ENCODE results near the gene PITX3. TPM values are rescaled to one million over a fixed set of nuclear protein-coding genes. Genes with fewer than 3 reads are reported as not detected.
A peak's percentile ranks its signal among the peaks of the same experiment; 100 is the strongest.

PITX3 gene
- total and polyA plus RNA-seq, 10 of the 15 experiments (the other 5 are each of a cell fraction or from before 2014, with no cell fraction given), result not detected

- no peaks in the 10 kb centered on the region for H3K9me3 ChIP-seq (replicated peaks; ENCODE audit: control insufficient read depth, insufficient read depth, low read length)
- ChIA-PET RAD21 (ENCODE audit: unreplicated experiment) (no interaction called here), SMC1A (ENCODE audit: uncharacterized antibody, unreplicated experiment) (interaction anchor here (1.0 to 1.9 kb wide), 3 partner anchors 18 to 61 kb away, joined by 3 to 4 read pairs (median 4); no protein-coding TSS in a partner anchor), CTCF (interaction anchor here (1.2 to 4.9 kb wide), 3 partner anchors 29 to 71 kb away, joined by 3 to 23 read pairs (median 14); no protein-coding TSS in a partner anchor), POLR2A (interaction anchor here (0.8 kb wide), 1 partner anchor 14 kb away, joined by 3 read pairs; no protein-coding TSS in a partner anchor)
- no peak overlapping the region for H2AFZ ChIP-seq (ENCODE audit: control insufficient read depth, low read depth, low read length)
- H3K27ac ChIP-seq (ENCODE audit: control insufficient read depth, insufficient read depth), result peak overlapping the region; percentile 44
- peak; percentile 44 for ATAC-seq
- H4K20me1 ChIP-seq (ENCODE audit: control insufficient read depth, insufficient read depth), result no peaks in the 10 kb centered on the region
- peaks cover 29% of the 10 kb centered on the region for H3K79me2 ChIP-seq (ENCODE audit: control insufficient read depth, insufficient read depth, low read length)
- no TSS peak for BruUV-seq (replicated peaks)
- DNase-seq (ENCODE audit: low read depth, low spot score), result no peak
- H3K27me3 ChIP-seq (replicated peaks in 1 of 2; ENCODE audit: control insufficient read depth in 2 of 2, insufficient read depth in 2 of 2, low read length in 1 of 2), result no peaks in the 10 kb centered on the region
- no peak overlapping the region for H3K9ac ChIP-seq (ENCODE audit: control insufficient read depth, insufficient read depth, low read length)
- in situ Hi-C loops (cut with MboI) (no loop called here), intact Hi-C loops (cut with micrococcal nuclease; ENCODE audit: unreplicated experiment) (no loop called here)
- FAIRE-seq, result no peak
- peak overlapping the region; percentile 23; the same call in 1 of the 2 replicates for H3K4me2 ChIP-seq (ENCODE audit: control insufficient read depth, insufficient read depth)
- peak overlapping the region; percentile 14; the same call in 1 of the 2 replicates for H3K4me3 ChIP-seq
- 13% methylated on average over 3 of the region's 3 CpGs for WGBS (ENCODE audit: insufficient coverage, insufficient replicate concordance, low lambda C conversion rate, missing lambda C conversion rate)
- H3K36me3 ChIP-seq (ENCODE audit: control insufficient read depth in 2 of 2, insufficient read depth in 2 of 2, low read length in 1 of 2), result peaks cover 0 to 3% of the 10 kb centered on the region in 2 experiments; a peak in 2 of 4 replicates
- H3K4me1 ChIP-seq (ENCODE audit: control insufficient read depth, insufficient read depth, low read length), result peaks cover 6% of the 10 kb centered on the region; the same call in 1 of the 2 replicates
- TF ChIP-seq SREBF2 (IDR thresholded peaks at IDR 0.05; ENCODE audit: low read length) (no peak), SKIL (IDR thresholded peaks at IDR 0.05; ENCODE audit: low read depth, poor library complexity, severe bottlenecking) (no peak), MEF2A (IDR thresholded peaks at IDR 0.05; ENCODE audit: insufficient read depth, low read depth, low read length) (no peak), ZBTB11 (CRISPR knock-in tag; IDR thresholded peaks at IDR 0.05) (no peak), ZSCAN29 (IDR thresholded peaks at IDR 0.05) (no peak), RELA (IDR thresholded peaks at IDR 0.05; ENCODE audit: borderline replicate concordance, partially characterized antibody) (no peak), EP300 (IDR thresholded peaks at IDR 0.05; ENCODE audit: borderline replicate concordance in 1 of 2, control insufficient read depth in 1 of 2, low read depth in 2 of 2, low read length in 2 of 2) (no peak), RAD21 (IDR thresholded peaks at IDR 0.05; ENCODE audit: insufficient read depth, low read depth, low read length) (no peak), CHD2 (IDR thresholded peaks at IDR 0.05; ENCODE audit: borderline replicate concordance, low read depth, low read length) (no peak), IRF3 (IDR thresholded peaks at IDR 0.05) (no peak), RB1 (IDR thresholded peaks at IDR 0.05; ENCODE audit: borderline replicate concordance) (no peak), SIN3A (IDR thresholded peaks at IDR 0.05; ENCODE audit: low read depth, low read length) (no peak), HCFC1 (IDR thresholded peaks at IDR 0.05; ENCODE audit: low read length) (no peak), KAT2A (conservative IDR thresholded peaks at IDR 0.05; ENCODE audit: control insufficient read depth, low read depth, low read length) (no peak), NFYA (IDR thresholded peaks at IDR 0.05; ENCODE audit: borderline replicate concordance, low read depth, low read length) (no peak), EGR1 (IDR thresholded peaks at IDR 0.05; ENCODE audit: borderline replicate concordance in 1 of 2, low read depth in 2 of 2, low read length in 2 of 2) (no peak)
Measured at GRCh38 chr10:102280397-102281101, 39.2 kb upstream of the PITX3 start.

Data from GM12878 (cell line).